SU-DHL-6 (cell line): ENCODE data around the gene DCBLD2.

ENCODE experiments used
- H2AFZ ChIP-seq: fragments of 200-600 bp; sonication (generic); 2 replicates; pipeline ENCODE4 v1.6.1; 2014; ENCODE audit warnings: low read depth, mild to moderate bottlenecking, moderate library complexity, mixed read lengths, antibody characterized with exemption, low read length; ENCODE audit not compliant: severe bottlenecking
- H3F3A ChIP-seq: fragments of 200-600 bp; shearing (Covaris generic); 2 replicates; pipeline ENCODE4 v1.6.0; 2016; ENCODE audit warnings: antibody characterized with exemption, mild to moderate bottlenecking; ENCODE audit not compliant: insufficient read depth
- H3K27ac ChIP-seq: fragments of 200-600 bp; sonication (generic); 2 replicates; pipeline ENCODE4 v1.5.1; 2016; ENCODE audit warnings: low read depth, mild to moderate bottlenecking, low read length, moderate library complexity, mixed read lengths
- H3K27me3 ChIP-seq: fragments of 200-600 bp; sonication (generic), shearing (Covaris generic); 2 replicates; pipeline ENCODE4 v1.6.0; 2014; ENCODE audit warnings: mild to moderate bottlenecking, low read length
- H3K36me3 ChIP-seq: fragments of 200-600 bp; sonication (generic); 2 replicates; pipeline ENCODE4 v1.6.1; 2014; ENCODE audit warnings: mild to moderate bottlenecking, low read length, mixed read lengths
- H3K4me2 ChIP-seq: fragments of 300-600, 200-600 bp; shearing (Covaris generic), sonication (generic); 2 replicates; pipeline ENCODE4 v1.6.0; 2014; ENCODE audit warnings: low read length, low read depth, mild to moderate bottlenecking; ENCODE audit not compliant: poor library complexity, severe bottlenecking
- H3K4me3 ChIP-seq: fragments of 200-600 bp; sonication (generic); 2 replicates; pipeline ENCODE4 v1.5.1; 2014; ENCODE audit warnings: antibody characterized with exemption, low read length, mild to moderate bottlenecking, mixed read lengths; ENCODE audit not compliant: insufficient read depth, poor library complexity, severe bottlenecking
- H3K79me2 ChIP-seq: fragments of 200-600 bp; sonication (generic); 2 replicates; pipeline ENCODE4 v1.6.1; 2014; ENCODE audit warnings: mild to moderate bottlenecking, low read length, moderate library complexity; ENCODE audit not compliant: insufficient read depth
- H3K9ac ChIP-seq: fragments of 200-600 bp; sonication (generic); 2 replicates; pipeline ENCODE4 v1.7.0; 2014; ENCODE audit warnings: mild to moderate bottlenecking, low read length
- H3K9me2 ChIP-seq: fragments of 200-600 bp; sonication (generic); replicated peaks from 2 replicates; pipeline ENCODE4 v1.6.1; 2014; ENCODE audit warnings: low read length; ENCODE audit not compliant: insufficient read depth
- H3K9me3 ChIP-seq: fragments of 200-600 bp; sonication (generic); 2 replicates; pipeline ENCODE4 v1.6.1; 2014; ENCODE audit warnings: low read length, mixed read lengths; ENCODE audit not compliant: insufficient read depth
- H4K20me1 ChIP-seq: fragments of 200-600 bp; sonication (generic); 2 replicates; pipeline ENCODE4 v1.6.1; 2014; ENCODE audit warnings: low read depth, mild to moderate bottlenecking, antibody characterized with exemption, low read length, moderate library complexity, mixed read lengths
- CTCF ChIP-seq: fragments of 200-600 bp; sonication (generic); IDR thresholded peaks from one replicate; pipeline ENCODE4 v1.5.1; 2017; ENCODE audit warnings: antibody characterized with exemption, mild to moderate bottlenecking, low read length, moderate library complexity; ENCODE audit not compliant: insufficient read depth, poor library complexity, severe bottlenecking
- EZH2phosphoT487 ChIP-seq: fragments of 200-600 bp; sonication (generic), shearing (Covaris generic); conservative IDR thresholded peaks from 2 replicates; pipeline ENCODE4 v1.6.1; 2018; ENCODE audit warnings: mild to moderate bottlenecking, antibody characterized with exemption, low read length, moderate library complexity, mixed read lengths

DCBLD2 gene

GRCh38 chr3:98791341-98792325, 109.9 kb downstream of the DCBLD2 start:
- no peaks in the 10 kb centered on the region for H3K79me2 ChIP-seq
- no peaks in the 10 kb centered on the region for H3F3A ChIP-seq

GRCh38 chr3:98788651-98789050, 112.8 kb downstream of the DCBLD2 start:
- no peak overlapping the region for H3K9ac ChIP-seq
- no peaks in the 10 kb centered on the region for H3K9me2 ChIP-seq
- no peaks in the 10 kb centered on the region for H3K79me2 ChIP-seq
- H3K27ac ChIP-seq: no peak overlapping the region
- no peak overlapping the region for H3K4me3 ChIP-seq
- TF ChIP-seq EZH2phosphoT487: no peak
- TF ChIP-seq CTCF: no peak
- H3K27me3 ChIP-seq: no peaks in the 10 kb centered on the region
- H3K36me3 ChIP-seq: no peaks in the 10 kb centered on the region
- no peaks in the 10 kb centered on the region for H3F3A ChIP-seq
- H2AFZ ChIP-seq: no peak overlapping the region
- H3K4me2 ChIP-seq: no peak overlapping the region
- no peaks in the 10 kb centered on the region for H3K9me3 ChIP-seq
- H4K20me1 ChIP-seq: no peaks in the 10 kb centered on the region

More at GRCh38 chr3:98791341-98792325, 109.9 kb downstream of the DCBLD2 start:
- no peak overlapping the region for H3K4me3 ChIP-seq
- no peaks in the 10 kb centered on the region for H4K20me1 ChIP-seq
- H3K9ac ChIP-seq: no peak overlapping the region
- H3K36me3 ChIP-seq: no peaks in the 10 kb centered on the region
- no peaks in the 10 kb centered on the region for H3K27me3 ChIP-seq
- H3K27ac ChIP-seq: no peak overlapping the region
- no peak overlapping the region for H3K4me2 ChIP-seq
- H2AFZ ChIP-seq: no peak overlapping the region
- TF ChIP-seq EZH2phosphoT487 (no peak), CTCF (no peak)
- H3K9me2 ChIP-seq: no peaks in the 10 kb centered on the region
- H3K9me3 ChIP-seq: no peaks in the 10 kb centered on the region

- H3K27ac ChIP-seq: no peak overlapping the region
- no peaks in the 10 kb centered on the region for H3K27me3 ChIP-seq
- H3K4me2 ChIP-seq: no peak overlapping the region
- no peak overlapping the region for H3K4me3 ChIP-seq
- H4K20me1 ChIP-seq: no peaks in the 10 kb centered on the region
- no peaks in the 10 kb centered on the region for H3K9me3 ChIP-seq
- no peak overlapping the region for H3K9ac ChIP-seq
- no peaks in the 10 kb centered on the region for H3K36me3 ChIP-seq
- no peaks in the 10 kb centered on the region for H3K79me2 ChIP-seq
- no peak for TF ChIP-seq EZH2phosphoT487
- no peak for TF ChIP-seq CTCF
- H2AFZ ChIP-seq: no peak overlapping the region
- no peaks in the 10 kb centered on the region for H3K9me2 ChIP-seq
- no peaks in the 10 kb centered on the region for H3F3A ChIP-seq
Measured at GRCh38 chr3:98787181-98787580, 114.3 kb downstream of the DCBLD2 start.
